Heart left ventricle (tissue), 16 donors: ENCODE data around the gene HRAS. TPM values are rescaled to one million over a fixed set of nuclear protein-coding genes. Genes with fewer than 3 reads are reported as not detected.

Experiments
- ATAC-seq, 4 donors: fragments of 200-7000 bp; cut with Tn5 transposase; one replicate each; pipeline ENCODE4 v1.9.1; 2020 to 2022; ENCODE audit warnings: moderate library complexity in 4 of 4, mild to moderate bottlenecking in 3 of 4, moderate number of reproducible peaks in 1 of 4
- DNase-seq, 5 donors: peaks; one replicate each; pipeline ENCODE4 v3.0.0-alpha.2; 2020
- H3K27ac ChIP-seq, 12 donors: fragments of 200-600 bp; sonication (generic) in 4 of 12; one replicate each; pipeline versions ENCODE4 v1.5.0 to v1.8.0; 2016 to 2022; ENCODE audit warnings: mild to moderate bottlenecking in 2 of 12
- H3K27me3 ChIP-seq, 9 donors: fragments of 200-600 bp; sonication (generic) in 2 of 9; one replicate each; pipeline versions ENCODE4 v1.5.1 to v1.8.0; 2016 to 2022; ENCODE audit warnings: mild to moderate bottlenecking in 3 of 9
- H3K36me3 ChIP-seq, 9 donors: fragments of 200-600 bp; sonication (generic) in 2 of 9; one replicate each; pipeline versions ENCODE4 v1.5.0 to v1.8.0; 2018 to 2022; ENCODE audit warnings: mild to moderate bottlenecking in 2 of 9
- H3K4me1 ChIP-seq, 12 donors: fragments of 200-600 bp; sonication (generic) in 4 of 12; one replicate each; pipeline versions ENCODE4 v1.5.0 to v1.8.0; 2016 to 2022; ENCODE audit warnings: mild to moderate bottlenecking in 3 of 12
- H3K4me3 ChIP-seq, 12 donors: fragments of 200-600 bp; sonication (generic) in 4 of 12; one replicate each; pipeline versions ENCODE4 v1.5.0 to v1.8.0; 2017 to 2022; ENCODE audit warnings: mild to moderate bottlenecking in 9 of 12, moderate library complexity in 4 of 12
- H3K9me3 ChIP-seq, 12 donors: fragments of 200-600 bp; sonication (generic) in 4 of 12; one replicate each; pipeline versions ENCODE4 v1.5.0 to v1.8.0; 2016 to 2022; ENCODE audit warnings: mild to moderate bottlenecking in 1 of 12
- CTCF ChIP-seq, 12 donors: fragments of 200-600 bp; sonication (generic) in 4 of 12; IDR thresholded peaks; one replicate each; pipeline versions ENCODE4 v1.5.0 to v1.8.0; 2018 to 2022; ENCODE audit warnings: antibody characterized with exemption in 12 of 12, mild to moderate bottlenecking in 5 of 12
- POLR2A ChIP-seq, 2 donors: fragments of 450-650 bp; IDR thresholded peaks; one replicate each; pipeline ENCODE4 v1.6.1; 2017; ENCODE audit warnings: antibody characterized with exemption in 2 of 2, mild to moderate bottlenecking in 2 of 2, moderate library complexity in 2 of 2
- whole genome bisulfite sequencing, 4 donors: extraction: QIAGEN DNeasy Blood & Tissue Kit in 2 of 4; methylation state at CpG; one replicate each; pipeline versions ENCODE4 v1.1.5 to v1.1.7; 2013 to 2018; 5-methylcytosine and 5-hydroxymethylcytosine counted together
- intact Hi-C, 10 donors: fragments of 100-400 bp; cut with DNase I; formaldehyde crosslinking; loops; one replicate each; pipeline versions ENCODE4 v1.11.1 to v1.14.2; 2022
- polyA plus RNA-seq, 2 donors: library from polyadenylated mRNA; stranded (reverse); fragments of 200-250 nt; gene quantifications; one replicate each; pipeline ENCODE4 v1.2.3, GENCODE V29; 2013
- total RNA-seq, 9 donors: library from RNA; depleted of rRNA in 2 of 9; stranded (reverse); fragments of >200 nt in 2 of 9; fragmentation: NEBNext Ultra II Directional in 3 of 9; extraction: Animal tissue kit (Norgen Biotek cat#: 25700) in 3 of 9; gene quantifications; one replicate each; pipeline versions ENCODE4 v1.1.0 to v1.2.4, GENCODE V29; 2016 to 2023
- donor health status: ischemic (EF 13 %, LVEDD 7.1; RV severe dilation, severe dysfunction).
- donor health status: healthy with polysubstance abuse.
- donor health status: DM: no; HTN: yes; CAD: no.
- donor health status: DM: no; HTN: no; CAD: no.
- donor health status: ischemic (EF 25% LVEDD 6.9; RV normal size, moderate dysfunction).
- donor health status: ischemic (EF 25% LVEDD 5.7; RV mildly dilated, moderate dysfunction).
- donor health status: healthy.
- donor health status: DM: yes; HTN: yes; CAD: no.
- donor health status: ischemic (EF 35%, LVEDD 5.7; RV mildly dilated, moderate dysfunction).
- donor health status: nonischemic (EF 11% LVEDD 7.7; RV severe dilation, severe dysfunction).
- donor health status: DM: yes; HTN: yes; CAD: no.
- donor health status: PGD.
- donor health status: ischemic (EF 29% LVEDD 5.4; RV normal size, mild dysfunction).
- donor health status: nonischemic (EF 23%, LVEDD 6.1; RV moderate dilation, normal function).

Gene HRAS
- total and polyA plus RNA-seq, 11 donors = 44.0 to 99.3 (median 59.8) TPM

GRCh38 chr11:576811-577610 lies 41.6 kb upstream of the HRAS start:
- DNase-seq (peak in 1 of 5 donors; percentile 71), ATAC-seq (no peak)
- TF ChIP-seq CTCF (IDR thresholded peaks at IDR 0.05) (no peak), POLR2A (IDR thresholded peaks at IDR 0.05) (no peak)
- Histone ChIP-seq H3K27me3 (peaks cover 0 to 6% (median 0%) of the 10 kb centered on the region in 9 donors), H3K36me3 (peaks cover 0 to 8% (median 3%) of the 10 kb centered on the region in 9 donors), H3K4me1 (peaks cover 20 to 65% (median 51%) of the 10 kb centered on the region in 12 donors), H3K27ac (peak overlapping the region in 11 of 12 donors; percentile 46 to 97 (median 91)), H3K9me3 (no peaks in the 10 kb centered on the region), H3K4me3 (peak overlapping the region; percentile 60 to 99 (median 84))
- intact Hi-C loops = loop anchor here in 2 of 10 donors (5.0 kb wide), 2 partner anchors 35 to 40 kb away; partner anchors contain the start of gene IRF7 (in 1 of the 2)
- 3 to 5% (median 4%) methylated on average over 21 to 46 of the region's 48 CpGs for WGBS, 4 donors

GRCh38 chr11:575996-576768 lies 40.8 kb upstream of the HRAS start, which contains the start of gene PHRF1:
Gene PHRF1 (plus strand): TSS chr11:576470. CDS start chr11:581513, 5,043 bp downstream.
- peaks cover 0 to 6% (median 0%) of the 10 kb centered on the region in 9 donors for H3K27me3 ChIP-seq
- intact Hi-C loops = loop anchor here in 2 of 10 donors (5.0 kb wide), 2 partner anchors 36 to 41 kb away; partner anchors contain the start of gene IRF7 (in 1 of the 2)
- DNase-seq = peak; percentile 97 to 98 (median 97)
- no peaks in the 10 kb centered on the region for H3K9me3 ChIP-seq
- no peak for TF ChIP-seq CTCF (IDR thresholded peaks at IDR 0.05)
- peak in 1 of 2 donors; percentile 70 for TF ChIP-seq POLR2A (IDR thresholded peaks at IDR 0.05)
- peak within 1 kb of the TSS; percentile 74 to 99 (median 84) for H3K4me3 ChIP-seq
- peaks cover 20 to 57% (median 50%) of the 10 kb centered on the region in 12 donors for H3K4me1 ChIP-seq
- WGBS, 4 donors = 0 to 1% (median 1%) methylated on average over 24 to 97 of the region's 99 CpGs
- ATAC-seq = peak; percentile 91 to 99 (median 94)
- H3K27ac ChIP-seq = peak within 1 kb of the TSS; percentile 88 to 98 (median 96)
- no peaks in the 10 kb centered on the region for H3K36me3 ChIP-seq

- DNase-seq = peak in 2 of 5 donors; percentile 78 to 80
- H3K4me1 ChIP-seq = peaks cover 20 to 52% (median 45%) of the 10 kb centered on the region in 12 donors
- 0 to 2% (median 1%) methylated on average over 18 to 81 of the region's 81 CpGs for WGBS, 4 donors
Observed at GRCh38 chr11:575313-575995, 40.1 kb upstream of the HRAS start.

More at GRCh38 chr11:575313-575995, 40.1 kb upstream of the HRAS start:
- TF ChIP-seq POLR2A (IDR thresholded peaks at IDR 0.05) (peak in 1 of 2 donors; percentile 25), CTCF (IDR thresholded peaks at IDR 0.05) (no peak)
- H3K27me3 ChIP-seq = peaks cover 0 to 6% (median 0%) of the 10 kb centered on the region in 9 donors
- H3K4me3 ChIP-seq = peak overlapping the region; percentile 67 to 84 (median 74)
- ATAC-seq = peak in 2 of 4 donors; percentile 12 to 27
- intact Hi-C loops = loop anchor here in 2 of 10 donors (5.0 kb wide), 2 partner anchors 37 to 42 kb away; partner anchors contain the start of gene IRF7 (in 1 of the 2)
- H3K36me3 ChIP-seq = no peaks in the 10 kb centered on the region
- no peaks in the 10 kb centered on the region for H3K9me3 ChIP-seq
- peak overlapping the region in 9 of 12 donors; percentile 26 to 81 (median 60) for H3K27ac ChIP-seq
